Measurements from ENCODE around the gene LY9. TPM values are rescaled to one million over a fixed set of nuclear protein-coding genes. Genes with fewer than 3 reads are reported as not detected.
A peak's percentile ranks its signal among the peaks of the same experiment; 100 is the strongest.

The LY9 gene
- total and polyA plus RNA-seq, 9 of the 15 experiments (the other 6 are each of a cell fraction or from before 2014, with no cell fraction given) = not detected

- no peak for TF ChIP-seq L3MBTL2 (IDR thresholded peaks at IDR 0.05)
- TF ChIP-seq POLR3G (IDR thresholded peaks at IDR 0.05; ENCODE audit: extremely low read depth, insufficient read length, insufficient replicate concordance) = no peak
- TF ChIP-seq MYBL2 (IDR thresholded peaks at IDR 0.05; ENCODE audit: low read depth) = no peak
- no peak for TF ChIP-seq MYBL2 (CRISPR knock-in tag; IDR thresholded peaks at IDR 0.05; ENCODE audit: borderline replicate concordance)
- no peak for TF ChIP-seq ZNF778 (CRISPR knock-in tag; IDR thresholded peaks at IDR 0.05)
- TF ChIP-seq, protein P1, sequence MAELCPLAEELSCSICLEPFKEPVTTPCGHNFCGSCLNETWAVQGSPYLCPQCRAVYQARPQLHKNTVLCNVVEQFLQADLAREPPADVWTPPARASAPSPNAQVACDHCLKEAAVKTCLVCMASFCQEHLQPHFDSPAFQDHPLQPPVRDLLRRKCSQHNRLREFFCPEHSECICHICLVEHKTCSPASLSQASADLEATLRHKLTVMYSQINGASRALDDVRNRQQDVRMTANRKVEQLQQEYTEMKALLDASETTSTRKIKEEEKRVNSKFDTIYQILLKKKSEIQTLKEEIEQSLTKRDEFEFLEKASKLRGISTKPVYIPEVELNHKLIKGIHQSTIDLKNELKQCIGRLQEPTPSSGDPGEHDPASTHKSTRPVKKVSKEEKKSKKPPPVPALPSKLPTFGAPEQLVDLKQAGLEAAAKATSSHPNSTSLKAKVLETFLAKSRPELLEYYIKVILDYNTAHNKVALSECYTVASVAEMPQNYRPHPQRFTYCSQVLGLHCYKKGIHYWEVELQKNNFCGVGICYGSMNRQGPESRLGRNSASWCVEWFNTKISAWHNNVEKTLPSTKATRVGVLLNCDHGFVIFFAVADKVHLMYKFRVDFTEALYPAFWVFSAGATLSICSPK (IDR thresholded peaks at IDR 0.05; ENCODE audit: borderline replicate concordance) = no peak
- TF ChIP-seq ZNF184 (CRISPR knock-in tag; IDR thresholded peaks at IDR 0.05) = no peak
Measured at GRCh38 chr1:160838888-160839287, 42.9 kb downstream of the LY9 start (continued).

DNA sequence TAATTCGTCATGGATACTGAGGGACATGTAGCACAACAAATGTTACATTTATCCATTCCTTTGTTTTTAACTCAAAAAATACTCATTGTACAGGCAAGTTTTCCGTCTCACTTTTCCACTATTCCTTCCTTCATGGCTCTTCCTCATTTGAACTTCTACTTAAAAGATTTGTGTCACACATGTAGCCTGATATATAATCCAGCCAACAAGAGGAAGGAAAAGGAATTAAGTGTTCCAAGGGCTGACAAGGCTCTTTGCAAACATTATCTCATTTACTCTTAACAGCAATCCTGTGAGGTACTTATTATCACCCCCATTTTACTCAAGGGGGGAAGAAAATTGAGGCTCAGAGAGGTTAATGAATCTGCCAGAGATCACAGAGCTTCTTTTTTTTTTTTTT is 43.8 kb downstream of the LY9 start:
- no peak overlapping the region for H3K27ac ChIP-seq (ENCODE audit: extremely low read depth, low read depth, low read length)
- ChIA-PET POLR2A (interaction anchor here (0.6 kb wide), 2 partner anchors 111 to 123 kb away, joined by 3 to 4 read pairs; no protein-coding TSS in a partner anchor), CTCF (ENCODE audit: low intra/inter-chr PET ratio) (no interaction called here)
- no peak overlapping the region for H2AFZ ChIP-seq (ENCODE audit: low read depth, low read length)
- intact Hi-C loops (cut with micrococcal nuclease) = loop anchor here (5.0 to 10.0 kb wide), 2 partner anchors 258 to 335 kb away; partner anchors contain the start of genes B4GALT3 and KLHDC9
- no peaks in the 10 kb centered on the region for H3K36me3 ChIP-seq (ENCODE audit: control insufficient read depth, insufficient read depth, low read length)
- no peaks in the 10 kb centered on the region for H4K20me1 ChIP-seq (replicated peaks; ENCODE audit: control insufficient read depth, insufficient read depth, low read length)
- no peak overlapping the region for H3K9ac ChIP-seq (ENCODE audit: insufficient read depth in 1 of 2, low read depth in 2 of 2, low read length in 2 of 2)
- no peaks in the 10 kb centered on the region for H3K79me2 ChIP-seq (ENCODE audit: control insufficient read depth, insufficient read depth, low read length)
- TF ChIP-seq, protein P2, sequence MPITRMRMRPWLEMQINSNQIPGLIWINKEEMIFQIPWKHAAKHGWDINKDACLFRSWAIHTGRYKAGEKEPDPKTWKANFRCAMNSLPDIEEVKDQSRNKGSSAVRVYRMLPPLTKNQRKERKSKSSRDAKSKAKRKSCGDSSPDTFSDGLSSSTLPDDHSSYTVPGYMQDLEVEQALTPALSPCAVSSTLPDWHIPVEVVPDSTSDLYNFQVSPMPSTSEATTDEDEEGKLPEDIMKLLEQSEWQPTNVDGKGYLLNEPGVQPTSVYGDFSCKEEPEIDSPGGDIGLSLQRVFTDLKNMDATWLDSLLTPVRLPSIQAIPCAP (CRISPR knock-in tag; IDR thresholded peaks at IDR 0.05; ENCODE audit: borderline replicate concordance) = no peak
- no peak for TF ChIP-seq VEZF1 (CRISPR knock-in tag; IDR thresholded peaks at IDR 0.05)
- no peak for TF ChIP-seq ESRRA (IDR thresholded peaks at IDR 0.05; ENCODE audit: borderline replicate concordance, low read depth)
- peak; percentile 32 for TF ChIP-seq RBM25 (IDR thresholded peaks at IDR 0.05; ENCODE audit: low read depth, low read length, severe bottlenecking)
- no peak for TF ChIP-seq TAF7 (tag; IDR thresholded peaks at IDR 0.05)
- peaks cover 4 to 6% of the 10 kb centered on the region in 2 experiments; a peak in 2 of 5 replicates for H3K4me1 ChIP-seq (replicated peaks in 1 of 2; ENCODE audit: control insufficient read depth in 2 of 2, insufficient read depth in 2 of 2, low read length in 2 of 2)
- DNase-seq (ENCODE audit: extremely low read depth in 1 of 4, low spot score in 3 of 4) (no peak), FAIRE-seq (no peak), ATAC-seq (no peak)
- H3K9me3 ChIP-seq (replicated peaks; ENCODE audit: control insufficient read depth, insufficient read depth, low read depth, low read length) = no peaks in the 10 kb centered on the region
- H3K4me2 ChIP-seq (ENCODE audit: insufficient read depth, low read length) = no peak overlapping the region
- WGBS (ENCODE audit: insufficient coverage, low coverage, missing lambda C conversion rate) = 0% methylated on average over 2 of the region's 2 CpGs
- BruUV-seq (replicated peaks) = no TSS peak
- H3K4me3 ChIP-seq = no peak overlapping the region
- H3K27me3 ChIP-seq (ENCODE audit: control insufficient read depth in 2 of 2, insufficient read depth in 2 of 2, low read length in 2 of 2) = peaks cover 2 to 26% of the 10 kb centered on the region in 2 experiments; a peak in 3 of 5 replicates
- in situ Hi-C loops (cut with MboI) = loop anchor here (5.0 to 25.0 kb wide), 2 partner anchors 113 to 248 kb away; partner anchors contain the start of genes ITLN2, KLHDC9 and NECTIN4
- H3K9me1 ChIP-seq (ENCODE audit: control insufficient read depth, insufficient read depth, low read length) = no peaks in the 10 kb centered on the region

All from K562 (cell line).